Natural killer cell (primary cell): ENCODE results near the gene WWC2. TPM values are rescaled to one million over a fixed set of nuclear protein-coding genes. Genes with fewer than 3 reads are reported as not detected.

ENCODE experiments used
- ATAC-seq, 3 donors: fragments of 150-1000 bp in 2 of 3; fragments of 200-7000 bp in 1 of 3; cut with Tn5 transposase; 1 replicate in 1 of 3; 2 replicates in 2 of 3; pipeline ENCODE4 v1.10.0; 2021; ENCODE audit warnings: mild to moderate bottlenecking in 2 of 3, moderate library complexity in 2 of 3
- DNase-seq, 2 donors: peaks; one replicate each; pipeline versions ENCODE4 v3.0.0 to v3.0.0-alpha.2; 2013 to 2021; ENCODE audit warnings: mixed read lengths in 1 of 2
- H3K27ac ChIP-seq: one replicate; pipeline ENCODE4 v1.5.1; 2013; ENCODE audit warnings: mild to moderate bottlenecking, low read length
- H3K27me3 ChIP-seq: one replicate; pipeline ENCODE4 v1.6.1; 2013; ENCODE audit warnings: low read length; ENCODE audit not compliant: control insufficient read depth, insufficient read depth
- H3K36me3 ChIP-seq: one replicate; pipeline ENCODE4 v1.6.1; 2013; ENCODE audit warnings: low read length; ENCODE audit not compliant: control insufficient read depth, insufficient read depth
- H3K4me1 ChIP-seq: one replicate; pipeline ENCODE4 v1.6.1; 2013; ENCODE audit warnings: low read length; ENCODE audit not compliant: control insufficient read depth, insufficient read depth
- H3K4me3 ChIP-seq: one replicate; pipeline ENCODE4 v1.5.1; 2013; ENCODE audit warnings: low read length
- H3K9me3 ChIP-seq: one replicate; pipeline ENCODE4 v1.6.1; 2013; ENCODE audit warnings: low read length; ENCODE audit not compliant: control insufficient read depth, insufficient read depth
- H3K27ac Mint-ChIP-seq, 2 donors: one replicate each; pipeline ENCODE4 v1.8.0; 2022; ENCODE audit warnings: mild to moderate bottlenecking in 2 of 2, mixed read lengths in 2 of 2, moderate library complexity in 1 of 2
- H3K27me3 Mint-ChIP-seq, 2 donors: one replicate each; pipeline ENCODE4 v1.8.0; 2022; ENCODE audit warnings: low read depth in 2 of 2, mixed read lengths in 2 of 2
- H3K36me3 Mint-ChIP-seq: one replicate; pipeline ENCODE4 v1.8.0; 2022; ENCODE audit warnings: mixed read lengths
- H3K4me1 Mint-ChIP-seq, 2 donors: one replicate each; pipeline ENCODE4 v1.8.0; 2022; ENCODE audit warnings: mixed read lengths in 2 of 2
- H3K4me3 Mint-ChIP-seq: one replicate; pipeline ENCODE4 v1.8.0; 2022; ENCODE audit warnings: mild to moderate bottlenecking, moderate library complexity, mixed read lengths
- H3K9me3 Mint-ChIP-seq, 2 donors: one replicate each; pipeline ENCODE4 v1.8.0; 2022; ENCODE audit warnings: mixed read lengths in 2 of 2
- WGBS: methylation state at CpG from one replicate; pipeline ENCODE4 v1.1.7; 2013; ENCODE audit warnings: missing lambda C conversion rate; ENCODE audit not compliant: insufficient coverage; 5-methylcytosine and 5-hydroxymethylcytosine counted together
- intact Hi-C: fragments of 100-400 bp; cut with micrococcal nuclease; formaldehyde crosslinking; loops from one replicate; pipeline ENCODE4 v1.14.2; 2022
- total RNA-seq, 4 donors: library from RNA; stranded (reverse); fragments of 120-200 nt in 1 of 4; gene quantifications; one replicate each; pipeline versions ENCODE4 v1.2.3 to v1.2.4, GENCODE V29; 2013 to 2022
- TF ChIP-seq, protein P1 (sequence below): fragments of 200-600 bp; IDR thresholded peaks from one replicate; pipeline ENCODE4 v1.8.0; 2022; ENCODE audit warnings: antibody characterized with exemption

The WWC2 gene
- total RNA-seq, 3 donors from 2014 or later (not counting 1 experiment from before 2014, with no cell fraction given) = 8.2 to 22.7 (median 9.2) TPM

DNA sequence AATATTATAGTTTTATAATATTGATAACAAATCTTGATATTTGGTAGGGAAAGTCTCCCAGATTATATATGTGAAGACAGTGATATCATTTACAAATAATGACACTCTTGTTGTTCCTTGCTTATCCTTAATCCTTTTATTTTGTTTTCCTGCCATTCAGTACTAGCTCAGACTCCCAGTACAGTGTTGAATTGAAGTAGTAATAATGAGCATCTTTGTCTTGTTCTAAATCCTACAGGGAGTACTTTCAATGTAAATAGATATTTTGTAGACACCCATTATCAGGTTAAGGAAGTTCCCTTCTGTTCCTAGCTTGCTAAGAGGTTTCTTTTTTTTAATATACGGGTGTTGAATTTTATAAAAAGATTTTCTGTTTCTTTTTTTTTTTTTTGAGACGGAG, 33.0 kb downstream of the WWC2 start:
- no peaks in the 10 kb centered on the region for H3K27me3 Mint-ChIP-seq
- H3K9me3 Mint-ChIP-seq = no peaks in the 10 kb centered on the region
- DNase-seq = no peak
- no peaks in the 10 kb centered on the region for H3K4me1 Mint-ChIP-seq
- WGBS = 100% methylated on average over 1 of the region's 2 CpGs
- ATAC-seq = no peak
- H3K4me3 Mint-ChIP-seq = no peak overlapping the region
- intact Hi-C loops = no loop called here
- H3K36me3 ChIP-seq = no peaks in the 10 kb centered on the region
- no peaks in the 10 kb centered on the region for H3K27me3 ChIP-seq
- no peak overlapping the region for H3K27ac ChIP-seq
- H3K36me3 Mint-ChIP-seq = no peaks in the 10 kb centered on the region
- H3K9me3 ChIP-seq = no peaks in the 10 kb centered on the region
- H3K4me1 ChIP-seq = no peaks in the 10 kb centered on the region
- TF ChIP-seq, protein P1, sequence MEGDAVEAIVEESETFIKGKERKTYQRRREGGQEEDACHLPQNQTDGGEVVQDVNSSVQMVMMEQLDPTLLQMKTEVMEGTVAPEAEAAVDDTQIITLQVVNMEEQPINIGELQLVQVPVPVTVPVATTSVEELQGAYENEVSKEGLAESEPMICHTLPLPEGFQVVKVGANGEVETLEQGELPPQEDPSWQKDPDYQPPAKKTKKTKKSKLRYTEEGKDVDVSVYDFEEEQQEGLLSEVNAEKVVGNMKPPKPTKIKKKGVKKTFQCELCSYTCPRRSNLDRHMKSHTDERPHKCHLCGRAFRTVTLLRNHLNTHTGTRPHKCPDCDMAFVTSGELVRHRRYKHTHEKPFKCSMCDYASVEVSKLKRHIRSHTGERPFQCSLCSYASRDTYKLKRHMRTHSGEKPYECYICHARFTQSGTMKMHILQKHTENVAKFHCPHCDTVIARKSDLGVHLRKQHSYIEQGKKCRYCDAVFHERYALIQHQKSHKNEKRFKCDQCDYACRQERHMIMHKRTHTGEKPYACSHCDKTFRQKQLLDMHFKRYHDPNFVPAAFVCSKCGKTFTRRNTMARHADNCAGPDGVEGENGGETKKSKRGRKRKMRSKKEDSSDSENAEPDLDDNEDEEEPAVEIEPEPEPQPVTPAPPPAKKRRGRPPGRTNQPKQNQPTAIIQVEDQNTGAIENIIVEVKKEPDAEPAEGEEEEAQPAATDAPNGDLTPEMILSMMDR = no peak
- H3K27ac Mint-ChIP-seq = no peak overlapping the region
- no peak overlapping the region for H3K4me3 ChIP-seq

DNA sequence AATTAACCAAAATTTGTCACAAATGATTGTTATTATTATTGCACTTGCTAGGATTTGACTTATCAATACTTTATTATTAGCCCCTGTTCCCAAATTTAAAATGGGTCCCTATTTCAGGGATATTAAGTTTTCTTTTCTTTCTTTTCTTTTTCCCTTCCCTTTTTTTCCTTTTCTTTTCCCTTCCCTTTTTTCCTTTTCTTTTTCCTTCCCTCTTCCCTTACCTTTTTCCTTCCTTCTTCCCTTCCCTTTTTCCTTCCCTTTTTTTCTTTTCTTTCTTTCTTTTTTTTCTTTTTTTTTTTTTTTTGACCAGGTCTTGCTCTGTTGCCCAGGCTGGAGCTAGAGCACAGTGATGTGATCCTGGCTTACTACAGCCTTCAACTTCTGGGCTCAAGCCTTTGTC, 33.8 kb downstream of the WWC2 start:
- no peaks in the 10 kb centered on the region for H3K9me3 ChIP-seq
- H3K4me1 ChIP-seq = no peaks in the 10 kb centered on the region
- no peak overlapping the region for H3K27ac Mint-ChIP-seq
- H3K27ac ChIP-seq = no peak overlapping the region
- DNase-seq (no peak), ATAC-seq (no peak)
- H3K27me3 ChIP-seq = no peaks in the 10 kb centered on the region
- H3K4me3 Mint-ChIP-seq = no peak overlapping the region
- H3K36me3 ChIP-seq = no peaks in the 10 kb centered on the region
- no peaks in the 10 kb centered on the region for H3K4me1 Mint-ChIP-seq
- intact Hi-C loops = no loop called here
- H3K36me3 Mint-ChIP-seq = no peaks in the 10 kb centered on the region
- TF ChIP-seq, protein P1 = no peak
- no peaks in the 10 kb centered on the region for H3K27me3 Mint-ChIP-seq
- H3K4me3 ChIP-seq = no peak overlapping the region
- no peaks in the 10 kb centered on the region for H3K9me3 Mint-ChIP-seq

GRCh38 chr4:183136855-183137254, 37.8 kb downstream of the WWC2 start:
- Mint-ChIP-seq H3K27ac (no peak overlapping the region), H3K4me1 (peaks cover 3 to 11% of the 10 kb centered on the region in 2 donors), H3K27me3 (no peaks in the 10 kb centered on the region), H3K36me3 (no peaks in the 10 kb centered on the region), H3K9me3 (no peaks in the 10 kb centered on the region), H3K4me3 (no peak overlapping the region)
- Histone ChIP-seq H3K27ac (no peak overlapping the region), H3K4me1 (peaks cover 2% of the 10 kb centered on the region), H3K4me3 (no peak overlapping the region), H3K27me3 (no peaks in the 10 kb centered on the region), H3K9me3 (no peaks in the 10 kb centered on the region), H3K36me3 (no peaks in the 10 kb centered on the region)
- ATAC-seq (peak in 1 of 3 donors; percentile 17), DNase-seq (no peak)
- WGBS = 100% methylated on average over 2 of the region's 3 CpGs
- TF ChIP-seq, protein P1 = no peak
- intact Hi-C loops = no loop called here

DNA sequence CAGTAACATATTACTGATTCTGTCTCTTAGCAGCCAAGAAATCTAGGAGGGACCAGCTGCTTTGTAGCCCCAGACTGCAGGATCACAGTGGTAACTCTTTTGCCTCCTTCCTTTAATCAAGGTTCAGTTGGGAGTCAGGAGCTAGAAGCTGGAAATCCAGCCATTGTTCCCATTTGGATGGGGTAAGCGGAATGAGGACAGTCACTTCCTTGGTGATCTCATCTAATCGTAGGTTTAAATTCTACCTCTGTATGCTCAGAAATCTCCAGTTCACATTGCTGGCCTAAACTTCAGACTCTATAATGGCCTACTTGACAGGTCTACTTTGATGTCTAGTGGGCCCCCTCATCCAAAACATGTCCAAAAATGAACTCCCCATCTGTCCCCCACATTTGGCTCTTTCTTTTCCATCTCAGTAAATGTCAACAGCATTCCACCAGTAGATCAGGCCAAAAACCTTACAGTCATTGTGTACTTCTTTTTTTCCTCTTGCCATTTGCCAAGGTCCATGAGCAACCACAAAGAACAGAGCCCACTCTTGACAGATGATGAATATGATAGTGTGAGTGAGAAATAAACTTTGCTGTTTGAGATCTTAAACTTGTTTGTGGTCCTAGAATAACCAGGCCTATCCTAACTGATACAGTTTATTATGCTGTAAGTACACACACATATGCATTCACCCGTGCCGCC, 40.1 kb downstream of the WWC2 start:
- Mint-ChIP-seq H3K27me3 (no peaks in the 10 kb centered on the region), H3K36me3 (no peaks in the 10 kb centered on the region), H3K4me1 (peaks cover 19 to 25% of the 10 kb centered on the region in 2 donors), H3K9me3 (no peaks in the 10 kb centered on the region), H3K27ac (no peak overlapping the region), H3K4me3 (no peak overlapping the region)
- H3K27me3 ChIP-seq = no peaks in the 10 kb centered on the region
- WGBS = 88% methylated on average over 4 of the region's 4 CpGs
- H3K27ac ChIP-seq = no peak overlapping the region
- no peak for DNase-seq
- intact Hi-C loops = no loop called here
- peaks cover 5% of the 10 kb centered on the region for H3K4me1 ChIP-seq
- H3K36me3 ChIP-seq = no peaks in the 10 kb centered on the region
- TF ChIP-seq, protein P1 = no peak
- ATAC-seq = no peak
- H3K4me3 ChIP-seq = no peak overlapping the region
- H3K9me3 ChIP-seq = no peaks in the 10 kb centered on the region
